Islet precursor cell (in vitro differentiated cells): ENCODE data around the gene ENO2.
A peak's percentile ranks its signal among the peaks of the same experiment; 100 is the strongest.
"Not testable (repeated sequence)": the region's sequence is repeated elsewhere in the genome, so short reads cannot be mapped to it uniquely, and the experiment has no call there.

Source experiments
- DNase-seq: peaks from one replicate; pipeline ENCODE4 v3.0.0-alpha.2; 2018

The ENO2 gene

GRCh38 chr12:6886206-6886999, 28.0 kb upstream of the ENO2 start:
- not testable (repeated sequence) for DNase-seq

GRCh38 chr12:6887460-6887859, 26.9 kb upstream of the ENO2 start:
- no peak for DNase-seq

GRCh38 chr12:6888360-6888759, 26.0 kb upstream of the ENO2 start:
- no peak for DNase-seq

GRCh38 chr12:6888794-6889193, 25.6 kb upstream of the ENO2 start:
- DNase-seq = not testable (repeated sequence)

- DNase-seq = not testable (repeated sequence)
Measured at GRCh38 chr12:6889775-6890573, 24.4 kb upstream of the ENO2 start.

GRCh38 chr12:6890789-6891645, 23.4 kb upstream of the ENO2 start:
- peak; percentile 99 for DNase-seq

GRCh38 chr12:6891646-6892001, 22.8 kb upstream of the ENO2 start:
- no peak for DNase-seq

GRCh38 chr12:6892683-6893082, 21.7 kb upstream of the ENO2 start:
- DNase-seq = not testable (repeated sequence)

- DNase-seq = no peak
Measured at GRCh38 chr12:6894321-6894720, 20.1 kb upstream of the ENO2 start.

- DNase-seq = no peak
Measured at GRCh38 chr12:6896846-6897435, 17.4 kb upstream of the ENO2 start.

GRCh38 chr12:6899427-6899826, 15.0 kb upstream of the ENO2 start:
- no peak for DNase-seq

- no peak for DNase-seq
Measured at GRCh38 chr12:6899837-6900519, 14.4 kb upstream of the ENO2 start.

- no peak for DNase-seq
Measured at GRCh38 chr12:6902448-6902847, 11.9 kb upstream of the ENO2 start.

GRCh38 chr12:6903722-6904121, 10.7 kb upstream of the ENO2 start:
- no peak for DNase-seq

GRCh38 chr12:6904280-6905276, 9.8 kb upstream of the ENO2 start, which contains the start of gene LRRC23:
TSS of gene LRRC23 (plus strand) at chr12:6904822. CDS start at chr12:6905634, 812 bp downstream.
- peak; percentile 100 for DNase-seq

GRCh38 chr12:6905414-6906040, 8.9 kb upstream of the ENO2 start:
- no peak for DNase-seq

- DNase-seq = not testable (repeated sequence)
Measured at GRCh38 chr12:6908141-6908540, 6.2 kb upstream of the ENO2 start.

- no peak for DNase-seq
Measured at GRCh38 chr12:6909421-6910145, 4.8 kb upstream of the ENO2 start.

GRCh38 chr12:6912164-6912935, 2.0 kb upstream of the ENO2 start:
- DNase-seq = no peak
